CD4-positive, CD25-positive, alpha-beta regulatory T cell (primary cell): Measurements from ENCODE around the gene MAGEA11. TPM values are rescaled to one million over a fixed set of nuclear protein-coding genes. Genes with fewer than 3 reads are reported as not detected.

Experiments used
- polyA plus RNA-seq, 4 donors: library from polyadenylated mRNA; unstranded; fragments of 300-500 nt; fragmentation: Illumina TruSeq; gene quantifications; one replicate each; pipeline ENCODE4 v1.2.3, GENCODE V29; 2021
- total RNA-seq: library from RNA; stranded (reverse); gene quantifications from one replicate; pipeline ENCODE4 v1.2.3, GENCODE V29; 2022

The MAGEA11 gene
- total and polyA plus RNA-seq, 5 donors from 2014 or later, result not detected

Other genes starting within 250 kb of the MAGEA11 start
- 287 TPM for gene IDS, start 206.8 kb upstream of the MAGEA11 start, total RNA-seq
- 100 to 1,000 TPM; 116 to 147 (median 130) TPM for gene IDS, start 206.8 kb upstream of the MAGEA11 start, polyA plus RNA-seq
- 81.3 TPM for gene EOLA1, start 171.0 kb upstream of the MAGEA11 start, total RNA-seq
- 10 to 100 TPM; 25.6 to 37.7 (median 32.3) TPM for gene EOLA1, start 171.0 kb upstream of the MAGEA11 start, polyA plus RNA-seq
- not detected for gene HSFX3, start 162.1 kb upstream of the MAGEA11 start, total RNA-seq
- not detected for gene HSFX3, start 162.1 kb upstream of the MAGEA11 start, polyA plus RNA-seq
- gene MAGEA9B, start 124.6 kb upstream of the MAGEA11 start, total RNA-seq, result not detected
- not detected for gene MAGEA9B, start 124.6 kb upstream of the MAGEA11 start, polyA plus RNA-seq
- gene HSFX2, start 116.7 kb upstream of the MAGEA11 start, total RNA-seq, result not detected
- gene HSFX2, start 116.7 kb upstream of the MAGEA11 start, polyA plus RNA-seq, result not detected
- gene TMEM185A, start 80.3 kb upstream of the MAGEA11 start, total RNA-seq, result 19.5 TPM
- gene TMEM185A, start 80.3 kb upstream of the MAGEA11 start, polyA plus RNA-seq, result 10 to 100 TPM; 16.2 to 21.9 (median 19.9) TPM
- 0.32 TPM for gene HSFX1, start 62.0 kb downstream of the MAGEA11 start, total RNA-seq
- gene HSFX1, start 62.0 kb downstream of the MAGEA11 start, polyA plus RNA-seq, result under 1 TPM in 2 of 4 donors, not detected in 2; 0.08 TPM
- not detected for gene MAGEA9, start 69.9 kb downstream of the MAGEA11 start, total RNA-seq
- gene MAGEA9, start 69.9 kb downstream of the MAGEA11 start, polyA plus RNA-seq, result not detected
- not detected for gene MAGEA8, start 169.1 kb downstream of the MAGEA11 start, total RNA-seq
- not detected for gene MAGEA8, start 169.1 kb downstream of the MAGEA11 start, polyA plus RNA-seq
- not detected for gene HSFX4, start 217.5 kb downstream of the MAGEA11 start, total RNA-seq
- gene HSFX4, start 217.5 kb downstream of the MAGEA11 start, polyA plus RNA-seq, result not detected
- gene EOLA2, start 226.4 kb downstream of the MAGEA11 start, total RNA-seq, result 62.5 TPM
- gene EOLA2, start 226.4 kb downstream of the MAGEA11 start, polyA plus RNA-seq, result 10 to 100 TPM; 32.1 to 35.9 (median 34.2) TPM